Psoas muscle (tissue), 8 donors: ENCODE data around the gene WDR93. TPM values are rescaled to one million over a fixed set of nuclear protein-coding genes. Genes with fewer than 3 reads are reported as not detected.
A peak's percentile ranks its signal among the peaks of the same experiment; 100 is the strongest.

Experiments
- ATAC-seq, 4 donors: fragments of 200-7000 bp; cut with Tn5 transposase; one replicate each; pipeline ENCODE4 v1.9.1; 2020; ENCODE audit warnings: moderate library complexity in 3 of 4, mild to moderate bottlenecking in 2 of 4
- DNase-seq, 2 donors: peaks; one replicate each; pipeline ENCODE4 v3.0.0-alpha.2; 2020
- H3K27ac ChIP-seq: fragments of 200-600 bp; one replicate; pipeline ENCODE4 v1.8.0; 2022
- H3K27me3 ChIP-seq, 3 donors: fragments of 200-600 bp in 1 of 3; one replicate each; pipeline versions ENCODE4 v1.6.1 to v1.8.0; 2013 to 2022; ENCODE audit warnings: low read length in 2 of 3, mild to moderate bottlenecking in 2 of 3, moderate library complexity in 1 of 3; ENCODE audit not compliant: insufficient read depth in 3 of 3
- H3K36me3 ChIP-seq, 2 donors: fragments of 200-600 bp in 1 of 2; one replicate each; pipeline versions ENCODE4 v1.6.1 to v1.8.0; 2013 to 2022; ENCODE audit warnings: low read depth in 1 of 2, mild to moderate bottlenecking in 1 of 2, moderate library complexity in 1 of 2; ENCODE audit not compliant: insufficient read depth in 1 of 2
- H3K4me1 ChIP-seq: fragments of 200-600 bp; one replicate; pipeline ENCODE4 v1.8.0; 2022
- H3K4me3 ChIP-seq: fragments of 200-600 bp; one replicate; pipeline ENCODE4 v1.8.0; 2022; ENCODE audit warnings: mild to moderate bottlenecking
- H3K9me3 ChIP-seq: fragments of 200-600 bp; one replicate; pipeline ENCODE4 v1.8.0; 2022
- WGBS, 3 donors: extraction: QIAGEN DNeasy Blood & Tissue Kit; methylation state at CpG; one replicate each; pipeline versions ENCODE4 v1.1.6 to v1.1.7; 2013; 5-methylcytosine and 5-hydroxymethylcytosine counted together
- intact Hi-C, 2 donors: fragments of 100-400 bp; cut with DNase I; formaldehyde crosslinking; loops; one replicate each; pipeline versions ENCODE4 v1.11.0 to v1.14.2; 2022
- polyA plus RNA-seq, 3 donors: library from polyadenylated mRNA; stranded (reverse); fragments of 200-250 nt; gene quantifications; one replicate each; pipeline ENCODE4 v1.2.3, GENCODE V29; 2013
- total RNA-seq, 4 donors: library from RNA; stranded (reverse); fragmentation: NEBNext Ultra II Directional in 2 of 4; extraction: Animal tissue kit (Norgen Biotek cat#: 25700) in 2 of 4; gene quantifications; one replicate each; pipeline versions ENCODE4 v1.2.1 to v1.2.4, GENCODE V29; 2021 to 2023
- TF ChIP-seq, protein P1 (sequence below): fragments of 200-600 bp; IDR thresholded peaks from one replicate; pipeline ENCODE4 v1.8.0; 2022; ENCODE audit warnings: antibody characterized with exemption
- donor health status: healthy with polysubstance abuse.
- donor health status: DM: no; HTN: no; CAD: no; lungs with moderate emphysema.
- donor health status: Bipolar disorder and iron deficiency.
- donor health status: healthy.
- donor health status: DM: yes; HTN: yes; CAD: no.
- donor health status: DM: no; HTN: no; CAD: no.
- donor health status: DM: no; HTN: no; CAD: no.
- donor health status: DM: yes; HTN: yes; CAD: no.

Gene WDR93
- total and polyA plus RNA-seq, 7 donors, result 0.03 TPM; not detected in 6

DNA sequence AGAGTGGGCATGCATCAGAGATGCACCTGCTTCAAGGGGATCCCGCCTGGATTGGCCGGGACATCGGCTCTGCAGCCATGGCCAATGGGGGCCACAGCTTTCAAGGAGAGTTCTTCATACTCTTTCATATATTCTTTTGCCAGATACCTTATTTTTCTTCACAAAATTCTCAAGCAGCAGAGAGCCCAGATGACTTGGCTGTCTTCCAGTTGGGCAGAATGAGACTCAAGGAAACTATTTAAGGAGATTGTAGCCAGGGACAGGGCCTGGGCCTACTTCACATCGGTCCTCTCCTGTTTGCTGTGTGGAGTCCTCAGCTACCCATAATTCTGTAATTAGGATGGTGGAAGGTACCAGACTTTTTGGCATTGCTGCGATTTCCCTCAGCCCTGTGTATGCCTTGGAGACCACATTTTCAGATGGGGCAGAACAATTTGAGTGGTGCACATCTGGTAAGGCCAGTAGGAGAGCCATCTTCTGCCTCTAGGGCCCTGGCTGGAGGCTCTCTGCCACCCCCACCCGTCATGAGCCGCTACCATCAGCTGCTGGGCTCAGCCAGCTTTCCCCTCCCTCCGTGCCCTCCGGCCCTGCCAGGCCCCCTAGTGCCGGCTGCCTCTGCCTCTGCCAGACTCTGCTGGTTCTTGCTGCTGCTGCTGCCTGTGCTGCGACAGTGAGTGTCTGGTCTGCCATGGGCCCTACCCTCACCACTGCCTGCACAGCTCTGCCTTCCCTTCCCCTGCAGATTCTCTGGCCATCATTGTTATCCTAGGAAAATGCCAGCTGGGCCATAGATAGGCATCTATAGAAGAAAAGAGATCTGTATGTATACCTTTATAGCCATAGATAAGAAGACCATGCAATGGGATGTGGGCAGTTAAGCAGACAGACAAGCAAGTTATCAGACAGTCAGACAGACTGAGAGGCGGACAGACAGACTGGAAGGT, 18.1 kb upstream of the WDR93 start:
- Histone ChIP-seq H3K27me3 (no peaks in the 10 kb centered on the region), H3K4me1 (no peaks in the 10 kb centered on the region), H3K9me3 (no peaks in the 10 kb centered on the region), H3K27ac (no peak overlapping the region), H3K36me3 (no peaks in the 10 kb centered on the region), H3K4me3 (no peak overlapping the region)
- DNase-seq (no peak), ATAC-seq (no peak)
- TF ChIP-seq, protein P1, sequence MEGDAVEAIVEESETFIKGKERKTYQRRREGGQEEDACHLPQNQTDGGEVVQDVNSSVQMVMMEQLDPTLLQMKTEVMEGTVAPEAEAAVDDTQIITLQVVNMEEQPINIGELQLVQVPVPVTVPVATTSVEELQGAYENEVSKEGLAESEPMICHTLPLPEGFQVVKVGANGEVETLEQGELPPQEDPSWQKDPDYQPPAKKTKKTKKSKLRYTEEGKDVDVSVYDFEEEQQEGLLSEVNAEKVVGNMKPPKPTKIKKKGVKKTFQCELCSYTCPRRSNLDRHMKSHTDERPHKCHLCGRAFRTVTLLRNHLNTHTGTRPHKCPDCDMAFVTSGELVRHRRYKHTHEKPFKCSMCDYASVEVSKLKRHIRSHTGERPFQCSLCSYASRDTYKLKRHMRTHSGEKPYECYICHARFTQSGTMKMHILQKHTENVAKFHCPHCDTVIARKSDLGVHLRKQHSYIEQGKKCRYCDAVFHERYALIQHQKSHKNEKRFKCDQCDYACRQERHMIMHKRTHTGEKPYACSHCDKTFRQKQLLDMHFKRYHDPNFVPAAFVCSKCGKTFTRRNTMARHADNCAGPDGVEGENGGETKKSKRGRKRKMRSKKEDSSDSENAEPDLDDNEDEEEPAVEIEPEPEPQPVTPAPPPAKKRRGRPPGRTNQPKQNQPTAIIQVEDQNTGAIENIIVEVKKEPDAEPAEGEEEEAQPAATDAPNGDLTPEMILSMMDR, result no peak
- intact Hi-C loops, result no loop called here
- WGBS, 3 donors, result 77 to 86% (median 77%) methylated on average over 12 of the region's 12 CpGs

DNA sequence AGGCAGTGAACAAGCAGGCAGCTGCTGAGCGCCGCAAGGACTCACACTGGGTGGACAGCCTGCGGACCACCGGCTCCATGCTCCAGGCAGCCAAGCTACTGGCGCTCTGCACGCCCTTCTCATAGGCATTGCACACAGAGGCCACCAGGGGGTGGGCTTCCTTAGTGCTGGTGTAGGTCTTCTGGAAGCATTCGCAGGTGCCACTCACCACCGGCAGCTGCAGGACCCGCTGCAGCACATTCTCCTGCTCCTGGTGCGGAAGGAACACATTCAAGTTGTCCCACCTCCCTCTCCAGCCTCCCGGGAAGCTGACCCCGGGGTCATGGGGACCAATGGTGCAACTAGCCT, 17.5 kb upstream of the WDR93 start:
- no peaks in the 10 kb centered on the region for H3K27me3 ChIP-seq
- no peak overlapping the region for H3K27ac ChIP-seq
- H3K4me3 ChIP-seq, result no peak overlapping the region
- peak in 3 of 4 donors; percentile 38 to 66 (median 58) for ATAC-seq
- no peak for DNase-seq
- WGBS, 3 donors, result 58 to 60% (median 58%) methylated on average over 12 of the region's 12 CpGs
- H3K36me3 ChIP-seq, result no peaks in the 10 kb centered on the region
- intact Hi-C loops, result no loop called here
- TF ChIP-seq, protein P1, result no peak
- H3K9me3 ChIP-seq, result no peaks in the 10 kb centered on the region
- no peaks in the 10 kb centered on the region for H3K4me1 ChIP-seq

DNA sequence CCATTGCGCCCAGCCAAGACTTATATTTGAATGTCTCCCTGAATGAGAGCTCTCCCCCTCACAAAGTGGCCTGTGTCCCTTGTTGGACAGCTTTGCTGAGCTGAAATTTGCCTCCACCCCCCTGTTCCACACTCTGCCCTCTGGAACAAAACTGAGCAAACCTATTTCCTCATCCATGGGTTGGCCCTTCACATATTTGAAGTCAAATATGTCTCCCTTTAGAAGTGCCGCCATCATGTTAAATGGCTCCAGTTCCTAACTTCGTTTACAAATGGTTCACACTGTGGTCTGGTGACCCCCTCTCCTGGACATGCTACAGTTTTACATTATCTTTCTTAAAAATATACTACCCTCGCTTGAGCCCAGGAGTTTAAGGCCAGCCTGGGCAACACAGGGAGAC, 16.1 kb upstream of the WDR93 start:
- no peaks in the 10 kb centered on the region for H3K27me3 ChIP-seq
- intact Hi-C loops, result no loop called here

DNA sequence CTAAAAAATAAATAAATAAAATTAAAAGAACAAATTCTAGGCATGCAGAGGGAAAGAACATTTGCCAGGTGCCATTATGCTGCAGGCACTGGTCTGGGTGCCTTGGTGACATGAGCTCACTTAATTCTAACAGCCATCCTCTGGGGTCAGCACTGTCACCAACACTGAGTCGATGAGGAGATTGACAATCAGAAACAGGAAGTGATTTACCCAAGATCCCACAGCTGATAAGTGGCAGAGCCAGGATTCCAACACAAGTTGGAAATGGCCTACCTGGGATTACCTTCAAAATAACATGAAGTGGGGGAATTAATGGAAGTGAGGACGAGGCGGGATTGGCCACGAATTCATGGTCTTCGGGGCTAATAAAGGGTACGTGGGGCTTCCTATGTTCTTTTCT, 15.0 kb upstream of the WDR93 start:
- peaks cover 17% of the 10 kb centered on the region for H3K4me1 ChIP-seq
- intact Hi-C loops, result no loop called here
- no peaks in the 10 kb centered on the region for H3K27me3 ChIP-seq
- no peak overlapping the region for H3K4me3 ChIP-seq
- 74 to 90% (median 76%) methylated on average over 6 of the region's 6 CpGs for WGBS, 3 donors
- TF ChIP-seq, protein P1, result no peak
- ATAC-seq, result no peak
- H3K36me3 ChIP-seq, result no peaks in the 10 kb centered on the region
- DNase-seq, result no peak
- no peaks in the 10 kb centered on the region for H3K9me3 ChIP-seq
- H3K27ac ChIP-seq, result no peak overlapping the region

More for the DNA sequence above, 16.1 kb upstream of the WDR93 start:
- Histone ChIP-seq H3K9me3 (no peaks in the 10 kb centered on the region), H3K36me3 (no peaks in the 10 kb centered on the region), H3K4me1 (peaks cover 6% of the 10 kb centered on the region), H3K27ac (no peak overlapping the region), H3K4me3 (no peak overlapping the region)
- TF ChIP-seq, protein P1, result no peak
- DNase-seq (no peak), ATAC-seq (no peak)
- WGBS, 3 donors, result 73 to 79% (median 78%) methylated on average over 4 of the region's 4 CpGs
